Midbrain (tissue), 1 donor: Measurements from ENCODE around the gene KIF26B.

ENCODE experiments used
- DNase-seq: peaks from one replicate; lab custom pipeline; 2025; lab: John Stamatoyannopoulos, UW

KIF26B gene

GRCh38 chr1:245503548-245503947 is 348.8 kb downstream of the KIF26B start:
- no peak for DNase-seq

GRCh38 chr1:245510144-245510543 is 355.4 kb downstream of the KIF26B start:
- no peak for DNase-seq

- DNase-seq, result no peak
Observed at GRCh38 chr1:245512181-245512888, 357.6 kb downstream of the KIF26B start.

- no peak for DNase-seq
Observed at GRCh38 chr1:245512980-245513578, 358.3 kb downstream of the KIF26B start.

GRCh38 chr1:245516284-245516759 is 361.5 kb downstream of the KIF26B start:
- no peak for DNase-seq

- no peak for DNase-seq
Observed at GRCh38 chr1:245520611-245521010, 365.8 kb downstream of the KIF26B start.

GRCh38 chr1:245526141-245526540 is 371.4 kb downstream of the KIF26B start:
- DNase-seq, result no peak

- no peak for DNase-seq
Observed at GRCh38 chr1:245528258-245528635, 373.5 kb downstream of the KIF26B start.

GRCh38 chr1:245530937-245531336 is 376.2 kb downstream of the KIF26B start:
- no peak for DNase-seq

- no peak for DNase-seq
Observed at GRCh38 chr1:245537992-245538391, 383.2 kb downstream of the KIF26B start.

GRCh38 chr1:245538671-245539070 is 383.9 kb downstream of the KIF26B start:
- DNase-seq, result no peak

- no peak for DNase-seq
Observed at GRCh38 chr1:245541369-245541768, 386.6 kb downstream of the KIF26B start.

GRCh38 chr1:245542365-245542764 is 387.6 kb downstream of the KIF26B start:
- no peak for DNase-seq

- DNase-seq, result no peak
Observed at GRCh38 chr1:245544236-245544635, 389.5 kb downstream of the KIF26B start.

GRCh38 chr1:245546875-245547274 is 392.1 kb downstream of the KIF26B start:
- no peak for DNase-seq

- DNase-seq, result no peak
Observed at GRCh38 chr1:245549996-245550719, 395.4 kb downstream of the KIF26B start.

GRCh38 chr1:245550720-245551043 is 395.9 kb downstream of the KIF26B start:
- DNase-seq, result no peak

- no peak for DNase-seq
Observed at GRCh38 chr1:245551536-245551935, 396.8 kb downstream of the KIF26B start.

GRCh38 chr1:245552331-245552730 is 397.5 kb downstream of the KIF26B start:
- DNase-seq, result no peak

GRCh38 chr1:245556057-245556456 is 401.3 kb downstream of the KIF26B start:
- DNase-seq, result no peak

- DNase-seq, result no peak
Observed at GRCh38 chr1:245558069-245558468, 403.3 kb downstream of the KIF26B start.

- no peak for DNase-seq
Observed at GRCh38 chr1:245560316-245560859, 405.6 kb downstream of the KIF26B start.

GRCh38 chr1:245561665-245562234 is 407.0 kb downstream of the KIF26B start:
- DNase-seq, result no peak
